Erythroblast (primary cell): ENCODE data around the gene SPATS2L.

Experiments used
- DNase-seq, 2 experiments: peaks; one replicate each; lab custom pipeline; 2025; lab: John Stamatoyannopoulos, UW
- GATA1 ChIP-seq: IDR thresholded peaks from 2 replicates; pipeline ENCODE4 v1.6.1; 2011; ENCODE audit warnings: low read depth, mild to moderate bottlenecking, control low read depth, low read length, moderate library complexity
- POLR2A ChIP-seq: IDR thresholded peaks from 2 replicates; pipeline ENCODE4 v1.6.1; 2011; ENCODE audit warnings: mild to moderate bottlenecking, low read length

Gene SPATS2L

GRCh38 chr2:200525066-200525465 lies 218.6 kb downstream of the SPATS2L start:
- no peak for DNase-seq
- TF ChIP-seq GATA1 (no peak), POLR2A (no peak)

- TF ChIP-seq POLR2A, result no peak
- TF ChIP-seq GATA1, result no peak
- no peak for DNase-seq
Measured at GRCh38 chr2:200525551-200525881, 219.0 kb downstream of the SPATS2L start.

- DNase-seq, result peak; percentile 97 to 98
- TF ChIP-seq POLR2A (peak; percentile 93), GATA1 (no peak)
Measured at GRCh38 chr2:200525882-200526651, 219.6 kb downstream of the SPATS2L start, which contains the start of gene SGO2. SGO2 (plus strand) TSS chr2:200526207; CDS start chr2:200532976, 6,769 bp downstream.

GRCh38 chr2:200528228-200528627 lies 221.7 kb downstream of the SPATS2L start:
- no peak for DNase-seq

More at GRCh38 chr2:200528228-200528627, 221.7 kb downstream of the SPATS2L start:
- TF ChIP-seq POLR2A (no peak), GATA1 (no peak)
